GM12892 (cell line): ENCODE results near the gene MEIS3.

Experiments used
- POLR2A ChIP-seq: IDR thresholded peaks from 2 replicates; pipeline ENCODE4 v1.6.1; 2011; ENCODE audit warnings: low read depth, low read length, control low read depth
- POLR2AphosphoS5 ChIP-seq: IDR thresholded peaks from 2 replicates; pipeline ENCODE4 v1.6.1; 2011; ENCODE audit warnings: low read depth, low read length, control low read depth
- TAF1 ChIP-seq: IDR thresholded peaks from 2 replicates; pipeline ENCODE4 v1.6.1; 2011; ENCODE audit warnings: low read depth, mild to moderate bottlenecking, control low read depth, low read length, borderline replicate concordance

DNA sequence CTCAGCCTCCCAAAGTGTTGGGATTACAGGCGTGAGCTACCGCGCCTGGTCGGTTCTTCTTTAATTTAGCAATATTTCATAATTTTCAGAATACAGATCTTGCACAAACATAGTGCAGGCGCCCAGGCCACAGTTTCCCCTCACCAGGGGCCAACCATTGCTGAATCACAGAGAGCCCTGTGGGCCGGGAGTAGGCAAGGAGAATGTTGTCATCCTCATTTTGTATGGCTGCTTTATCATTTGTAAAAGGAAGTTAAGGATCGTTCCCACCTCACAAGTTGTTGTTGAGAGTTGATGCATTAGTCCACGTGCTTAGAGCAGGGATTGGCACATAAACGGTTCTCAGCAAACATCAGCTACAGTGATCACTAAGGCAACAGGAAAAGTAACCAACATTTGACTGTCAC lies 30.2 kb downstream of the MEIS3 start:
- no peak for TF ChIP-seq POLR2AphosphoS5
- no peak for TF ChIP-seq TAF1
- TF ChIP-seq POLR2A = no peak
